ENCODE data around the gene ARHGEF12. TPM values are rescaled to one million over a fixed set of nuclear protein-coding genes. Genes with fewer than 3 reads are reported as not detected.

Gene ARHGEF12
- polyA plus RNA-seq, 1 donor (not counting 4 experiments of a cell fraction or from before 2014, with no cell fraction given): 28.8 TPM

DNA sequence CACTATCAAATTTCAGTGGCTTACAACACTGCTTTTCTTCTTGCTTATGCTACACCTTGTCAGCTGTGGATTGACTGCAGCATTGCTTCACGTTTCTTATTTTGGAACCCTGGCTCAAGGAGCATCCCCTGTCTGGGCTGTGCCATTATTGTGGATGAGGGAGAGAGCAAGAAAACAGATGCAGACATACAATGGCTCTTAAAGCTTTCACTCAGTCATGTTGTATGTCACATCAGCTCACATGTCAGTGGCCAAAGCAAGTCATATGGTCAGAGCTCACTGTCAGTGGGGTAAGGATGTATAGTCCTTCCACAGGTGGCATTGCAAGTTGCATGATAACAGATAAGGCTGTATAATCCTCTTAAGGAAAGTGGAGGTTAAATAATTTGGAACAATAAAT lies 10.0 kb downstream of the ARHGEF12 start:
- peak; percentile 49 for FAIRE-seq

GRCh38 chr11:120350637-120351036 lies 14.4 kb downstream of the ARHGEF12 start:
- Histone ChIP-seq H3K9me1 (ENCODE audit: control insufficient read depth, extremely low read depth, insufficient read depth, low read length) (peaks cover 7% of the 10 kb centered on the region), H3K36me3 (ENCODE audit: control insufficient read depth in 2 of 2, extremely low read depth in 1 of 2, insufficient read depth in 2 of 2, low read length in 2 of 2) (peaks cover 0 to 3% of the 10 kb centered on the region in 2 experiments), H3K4me3 (ENCODE audit: control insufficient read depth in 2 of 3, extremely low read depth in 1 of 3, insufficient read depth in 2 of 3, low read depth in 1 of 3, low read length in 3 of 3) (no peak overlapping the region), H4K20me1 (ENCODE audit: control insufficient read depth, extremely low read depth, insufficient read depth, low read length) (peaks cover 20% of the 10 kb centered on the region), H2AFZ (ENCODE audit: control insufficient read depth, low read length) (no peak overlapping the region), H3K27ac (ENCODE audit: control insufficient read depth, insufficient read depth, low read length) (no peak overlapping the region), H3K4me2 (ENCODE audit: control insufficient read depth, extremely low read depth, insufficient read depth, low read depth, low read length) (no peak overlapping the region), H3K27me3 (ENCODE audit: control insufficient read depth, extremely low read depth, insufficient read depth, low read length) (no peaks in the 10 kb centered on the region), H3K9me3 (ENCODE audit: control insufficient read depth, low read depth, low read length) (no peaks in the 10 kb centered on the region), H3K79me2 (ENCODE audit: control insufficient read depth, insufficient read depth, low read length) (peaks cover 56% of the 10 kb centered on the region), H3K4me1 (ENCODE audit: control insufficient read depth, extremely low read depth, insufficient read depth, low read length) (peaks cover 6% of the 10 kb centered on the region), H3K9ac (ENCODE audit: control insufficient read depth, extremely low read depth, insufficient read depth, low read length) (no peak overlapping the region)
- no peak for FAIRE-seq
- TF ChIP-seq CTCF (optimal IDR thresholded peaks at IDR 0.05 in 1 of 3, IDR thresholded peaks at IDR 0.05 in 1 of 3, conservative IDR thresholded peaks at IDR 0.05 in 1 of 3; ENCODE audit: extremely low read depth in 1 of 3, insufficient read depth in 2 of 3, low read length in 3 of 3) (no peak), EZH2 (IDR thresholded peaks at IDR 0.05; ENCODE audit: low read length) (no peak)
- dilution Hi-C loops (cut with MboI; ENCODE audit: extremely low pct_ligation_motif_present, low sequenced_read_pairs): no loop called here
- DNase-seq (ENCODE audit: low read depth, low spot score): no peak

More for the DNA sequence above, 10.0 kb downstream of the ARHGEF12 start:
- peaks cover 50% of the 10 kb centered on the region for H3K79me2 ChIP-seq (ENCODE audit: control insufficient read depth, insufficient read depth, low read length)
- no peak for DNase-seq (ENCODE audit: low read depth, low spot score)
- H3K4me3 ChIP-seq (ENCODE audit: control insufficient read depth in 2 of 3, extremely low read depth in 1 of 3, insufficient read depth in 2 of 3, low read depth in 1 of 3, low read length in 3 of 3): no peak overlapping the region
- H3K27ac ChIP-seq (ENCODE audit: control insufficient read depth, insufficient read depth, low read length): no peak overlapping the region
- H3K4me1 ChIP-seq (ENCODE audit: control insufficient read depth, extremely low read depth, insufficient read depth, low read length): peaks cover 38% of the 10 kb centered on the region
- H3K4me2 ChIP-seq (ENCODE audit: control insufficient read depth, extremely low read depth, insufficient read depth, low read depth, low read length): no peak overlapping the region
- no peak overlapping the region for H3K9ac ChIP-seq (ENCODE audit: control insufficient read depth, extremely low read depth, insufficient read depth, low read length)
- H3K36me3 ChIP-seq (ENCODE audit: control insufficient read depth in 2 of 2, extremely low read depth in 1 of 2, insufficient read depth in 2 of 2, low read length in 2 of 2): no peaks in the 10 kb centered on the region
- TF ChIP-seq EZH2 (IDR thresholded peaks at IDR 0.05; ENCODE audit: low read length): no peak
- TF ChIP-seq CTCF (optimal IDR thresholded peaks at IDR 0.05 in 1 of 3, IDR thresholded peaks at IDR 0.05 in 1 of 3, conservative IDR thresholded peaks at IDR 0.05 in 1 of 3; ENCODE audit: extremely low read depth in 1 of 3, insufficient read depth in 2 of 3, low read length in 3 of 3): no peak
- H3K27me3 ChIP-seq (ENCODE audit: control insufficient read depth, extremely low read depth, insufficient read depth, low read length): no peaks in the 10 kb centered on the region
- dilution Hi-C loops (cut with MboI; ENCODE audit: extremely low pct_ligation_motif_present, low sequenced_read_pairs): no loop called here
- no peaks in the 10 kb centered on the region for H3K9me3 ChIP-seq (ENCODE audit: control insufficient read depth, low read depth, low read length)
- peaks cover 18% of the 10 kb centered on the region for H4K20me1 ChIP-seq (ENCODE audit: control insufficient read depth, extremely low read depth, insufficient read depth, low read length)
- H2AFZ ChIP-seq (ENCODE audit: control insufficient read depth, low read length): no peak overlapping the region
- peaks cover 2% of the 10 kb centered on the region for H3K9me1 ChIP-seq (ENCODE audit: control insufficient read depth, extremely low read depth, insufficient read depth, low read length)
